HuH-7.5 (cell line): ENCODE measurements around the gene ATXN7L1.
"Not testable (repeated sequence)": the region's sequence is repeated elsewhere in the genome, so short reads cannot be mapped to it uniquely, and the experiment has no call there.

Experiments
- DNase-seq: peaks from one replicate; pipeline ENCODE4 v3.0.0; 2011; ENCODE audit warnings: low spot score

The ATXN7L1 gene

DNA sequence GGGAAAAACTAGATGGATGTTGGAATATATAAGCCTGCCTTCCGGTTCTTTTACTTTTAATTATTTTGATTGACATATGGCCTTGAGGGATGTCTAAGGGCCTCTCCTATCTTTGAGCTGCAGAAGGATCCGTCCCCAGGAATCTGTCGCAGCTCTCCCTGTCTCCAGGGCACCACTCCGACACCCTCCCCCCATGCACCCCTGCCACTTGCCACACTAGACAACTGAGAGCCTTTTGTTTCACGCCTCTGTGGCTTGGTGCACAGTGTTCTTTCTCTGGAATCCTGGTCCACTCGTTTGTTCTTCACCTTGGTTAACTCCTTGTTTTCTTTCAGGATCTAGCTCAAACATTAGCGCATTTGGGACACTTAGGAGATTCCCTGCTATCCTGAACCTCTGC lies 171.0 kb downstream of the ATXN7L1 start:
- no peak for DNase-seq

DNA sequence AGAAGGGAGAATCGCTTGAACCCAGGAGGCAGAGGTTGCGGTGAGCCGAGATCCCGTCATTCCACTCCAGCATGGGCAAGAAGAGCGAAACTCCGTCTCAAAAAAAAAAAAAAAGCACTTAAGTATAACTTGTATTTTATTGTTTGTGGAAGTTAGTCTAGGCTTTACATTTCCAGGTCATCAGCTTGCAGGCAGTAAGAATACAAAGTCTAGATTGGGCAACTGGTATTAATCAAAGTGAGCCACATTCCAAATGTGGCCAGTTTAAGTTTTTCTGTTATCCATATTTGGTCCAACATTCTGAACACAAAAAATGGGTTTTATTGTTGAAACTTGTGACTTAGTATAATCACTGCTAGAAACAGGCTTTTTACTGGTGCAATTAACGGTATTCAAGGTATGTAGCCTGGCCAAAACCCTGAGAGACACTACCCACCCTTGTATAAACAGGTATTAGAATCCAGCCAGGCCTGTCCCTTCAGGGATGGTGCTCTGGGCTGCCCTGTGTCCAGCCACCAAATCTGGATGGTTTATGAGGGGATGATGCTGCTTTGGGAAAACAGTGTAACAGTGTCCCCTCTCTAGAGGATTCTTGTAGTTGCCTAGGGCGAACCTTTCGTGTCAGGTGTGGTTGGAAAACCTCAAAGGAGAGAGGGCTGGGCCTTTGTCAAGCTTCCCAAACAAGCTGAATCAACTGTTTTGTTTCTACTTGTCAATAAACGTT lies 173.0 kb downstream of the ATXN7L1 start:
- no peak for DNase-seq

DNA sequence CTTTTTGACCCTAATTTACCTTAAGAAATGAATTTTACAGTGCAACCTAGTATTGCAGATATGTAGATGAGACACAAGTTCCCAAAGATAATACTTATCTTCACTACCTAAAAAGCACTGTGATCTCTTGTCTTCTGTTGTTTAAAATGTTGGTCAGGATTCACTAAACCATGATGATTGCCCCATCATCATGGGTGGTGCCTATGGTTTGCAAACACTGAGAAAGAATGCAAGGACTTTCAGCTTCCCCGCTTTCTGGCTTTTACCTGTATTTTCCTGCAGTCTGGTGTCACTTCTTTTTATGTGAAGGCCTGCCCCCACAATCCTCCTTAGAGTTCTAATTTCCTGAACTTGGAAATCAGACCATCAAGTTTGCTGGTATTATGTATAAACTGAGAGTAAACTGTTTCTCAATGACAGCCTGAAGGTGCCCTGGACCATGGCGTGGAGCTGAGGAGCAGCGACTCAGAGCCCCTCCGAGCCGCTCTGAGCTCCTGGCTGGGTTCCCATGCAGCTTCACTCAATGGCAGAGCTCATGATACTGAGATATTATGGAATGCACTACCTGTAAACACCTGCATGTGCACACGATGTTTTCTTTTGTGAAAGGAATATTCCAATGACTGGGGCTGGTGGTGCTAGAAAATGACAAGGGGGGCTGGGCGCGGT lies 176.7 kb downstream of the ATXN7L1 start:
- DNase-seq: no peak

DNA sequence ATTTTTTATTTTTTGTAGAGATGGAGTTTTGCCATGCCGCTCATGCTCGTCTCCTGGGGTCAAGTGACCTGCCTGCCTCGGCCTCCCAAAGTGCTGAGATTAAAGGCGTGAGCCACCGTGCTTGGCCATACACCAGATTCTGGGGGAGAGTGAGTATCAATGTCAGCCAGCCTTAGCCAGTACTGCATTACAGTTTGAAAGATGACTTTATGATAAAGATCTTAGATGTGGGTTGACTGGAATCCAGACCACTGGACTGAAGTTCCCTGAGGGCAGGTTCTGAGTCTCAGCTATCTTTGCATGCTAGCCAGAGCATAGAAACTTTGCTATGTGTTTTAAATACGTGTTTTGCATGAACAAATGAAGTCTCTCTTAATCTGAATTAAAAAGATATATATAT lies 177.9 kb downstream of the ATXN7L1 start:
- no peak for DNase-seq

DNA sequence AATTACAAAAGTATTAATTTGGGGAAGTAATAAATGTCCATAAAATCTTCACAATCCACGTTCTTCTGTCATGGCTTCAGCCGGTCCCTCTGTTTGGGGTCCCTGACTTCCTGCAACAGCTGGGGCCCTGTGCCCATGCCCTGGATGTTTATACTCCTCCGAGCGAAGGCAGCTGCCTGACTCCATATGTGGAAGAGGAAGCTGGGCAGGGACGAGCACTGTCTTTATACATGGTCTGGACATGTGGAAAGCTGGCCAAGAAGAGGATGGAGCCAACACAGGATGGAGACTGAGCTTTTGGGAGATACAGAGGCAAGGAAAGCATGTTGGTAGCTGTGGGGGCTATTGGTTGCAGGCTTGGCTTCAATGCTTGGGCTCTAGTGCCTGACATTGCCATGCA lies 178.6 kb downstream of the ATXN7L1 start:
- DNase-seq: no peak

DNA sequence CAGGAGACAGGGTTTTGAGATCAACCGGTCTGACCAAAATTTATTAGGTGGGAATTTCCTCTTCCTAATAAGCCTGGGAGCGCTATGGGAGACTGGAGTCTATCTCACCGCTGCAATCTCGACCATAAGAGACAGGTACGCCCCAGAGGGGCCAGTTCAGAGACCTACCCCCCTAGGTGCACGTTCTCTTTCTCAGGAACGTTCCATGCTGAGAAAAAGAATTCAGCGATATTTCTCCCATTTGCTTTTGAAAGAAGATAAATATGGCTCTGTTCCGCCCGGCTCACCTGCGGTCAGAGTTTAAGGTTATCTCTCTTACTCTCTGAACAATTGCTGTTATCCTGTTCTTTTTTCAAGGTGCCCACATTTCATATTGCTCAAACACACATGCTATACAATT lies 179.2 kb downstream of the ATXN7L1 start:
- DNase-seq: not testable (repeated sequence)

DNA sequence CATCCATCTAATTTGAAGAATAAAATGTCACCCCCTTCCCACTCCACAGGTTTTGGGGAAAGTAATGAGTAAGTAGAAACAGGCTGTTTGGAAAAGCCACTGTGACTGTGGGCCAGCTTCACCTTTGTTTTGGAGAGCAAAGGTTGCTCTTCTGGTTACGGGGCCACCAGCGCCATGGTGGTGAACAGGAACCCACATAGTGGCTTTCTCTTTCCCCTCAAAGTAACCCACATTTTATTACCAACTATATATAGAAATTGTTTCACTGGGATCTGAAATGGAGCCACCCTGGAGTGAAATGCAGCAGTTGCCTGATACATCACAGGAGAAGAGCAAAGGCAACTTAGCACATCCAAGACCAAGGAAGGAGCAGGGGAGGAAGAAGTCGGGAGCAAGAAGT lies 182.8 kb downstream of the ATXN7L1 start:
- no peak for DNase-seq

DNA sequence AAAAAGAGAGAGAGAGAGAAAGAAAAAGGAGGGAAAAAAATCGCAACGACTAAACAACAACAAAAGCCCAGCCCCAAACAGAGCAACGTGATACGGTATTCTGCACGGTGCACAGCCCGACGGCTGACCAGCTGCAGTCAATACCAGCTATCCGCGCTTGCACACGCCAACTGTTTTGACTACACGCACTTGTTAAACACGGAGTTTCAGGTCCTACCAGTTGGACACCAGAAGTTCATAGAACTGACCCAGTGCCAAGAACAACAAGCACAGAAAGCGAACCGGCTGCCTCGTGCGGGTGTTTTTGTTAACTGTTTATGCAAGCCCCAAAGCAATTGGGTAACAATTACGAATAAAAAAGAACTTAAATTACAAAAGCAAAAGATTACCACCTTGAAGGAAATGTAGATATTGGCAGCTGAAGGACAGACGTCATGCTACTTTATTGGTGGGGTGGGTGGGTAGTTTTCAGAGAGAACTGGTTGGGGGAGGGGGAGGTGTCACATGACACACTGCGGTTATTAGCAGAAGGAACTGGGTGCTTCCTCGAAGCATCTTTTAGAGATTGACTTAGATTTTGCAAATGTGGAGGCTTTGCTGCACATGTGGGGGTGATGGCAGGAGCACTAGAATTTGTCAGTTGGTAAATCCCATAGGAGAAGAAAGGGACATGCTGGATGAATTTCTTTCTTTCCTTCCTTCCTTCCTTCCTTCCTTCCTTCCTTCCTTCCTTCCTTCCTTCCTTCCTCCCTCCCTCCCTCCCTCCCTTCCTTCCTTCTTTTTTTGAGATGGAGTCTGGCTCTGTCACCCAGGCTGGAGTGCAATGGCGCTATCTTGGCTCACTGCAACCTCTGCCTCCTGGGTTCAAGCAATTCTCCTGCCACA lies 184.5 kb downstream of the ATXN7L1 start:
- DNase-seq: no peak

DNA sequence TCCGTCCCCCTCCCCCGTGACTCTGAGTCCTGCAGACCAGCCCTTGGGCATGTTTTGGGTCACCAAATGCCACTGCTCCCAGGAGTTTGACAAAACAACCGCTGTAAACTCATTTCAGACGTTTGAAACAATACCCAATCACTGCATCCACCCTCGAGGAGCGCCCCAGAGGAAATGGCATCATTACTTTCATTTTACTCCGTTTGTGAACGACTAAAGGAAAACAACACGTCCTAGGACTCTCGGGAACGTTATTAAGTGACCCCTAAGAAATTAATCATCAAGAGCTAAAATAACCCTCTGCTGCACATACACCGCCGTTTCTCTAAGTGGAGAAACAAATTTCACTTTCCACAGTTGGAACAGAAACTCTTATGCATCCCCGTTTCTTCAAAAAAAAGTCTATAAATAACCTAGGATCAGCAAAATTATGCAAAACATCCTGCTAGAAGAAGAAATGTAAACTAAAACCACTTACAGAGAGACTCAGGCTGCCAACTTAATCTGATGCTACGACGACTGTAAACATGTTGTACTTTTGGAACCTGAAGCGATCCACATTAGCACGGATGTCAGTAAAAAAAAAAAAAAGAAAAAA lies 185.2 kb downstream of the ATXN7L1 start:
- DNase-seq: no peak

DNA sequence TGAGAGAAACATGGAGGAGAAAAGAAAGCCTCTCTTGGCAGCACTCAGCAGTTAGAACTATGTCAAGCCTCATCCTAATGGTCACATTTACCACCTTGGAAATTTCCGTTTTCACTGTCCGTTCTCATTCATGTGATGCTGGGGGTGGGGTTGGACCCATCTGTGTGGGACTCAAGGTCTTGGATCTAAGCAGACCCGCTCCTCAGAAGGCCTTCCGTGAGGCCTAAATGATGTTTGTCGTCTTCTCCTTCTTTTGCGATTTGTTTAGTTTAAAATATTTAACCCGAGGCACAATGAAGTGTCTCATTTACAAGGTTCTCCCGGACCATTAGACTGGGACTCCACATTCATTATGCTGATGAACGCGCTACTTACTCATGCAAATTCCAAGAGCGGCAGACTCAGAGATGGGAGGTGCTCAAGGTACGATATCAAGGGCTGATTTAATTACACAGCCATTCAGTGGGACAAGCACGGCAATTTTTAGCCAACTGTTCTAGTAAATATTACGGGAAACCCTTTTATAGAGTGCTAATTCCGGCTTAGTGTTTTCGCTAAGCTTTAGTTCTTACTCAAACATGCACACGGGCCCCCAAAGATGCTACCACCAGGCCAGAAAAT lies 186.0 kb downstream of the ATXN7L1 start:
- DNase-seq: no peak

DNA sequence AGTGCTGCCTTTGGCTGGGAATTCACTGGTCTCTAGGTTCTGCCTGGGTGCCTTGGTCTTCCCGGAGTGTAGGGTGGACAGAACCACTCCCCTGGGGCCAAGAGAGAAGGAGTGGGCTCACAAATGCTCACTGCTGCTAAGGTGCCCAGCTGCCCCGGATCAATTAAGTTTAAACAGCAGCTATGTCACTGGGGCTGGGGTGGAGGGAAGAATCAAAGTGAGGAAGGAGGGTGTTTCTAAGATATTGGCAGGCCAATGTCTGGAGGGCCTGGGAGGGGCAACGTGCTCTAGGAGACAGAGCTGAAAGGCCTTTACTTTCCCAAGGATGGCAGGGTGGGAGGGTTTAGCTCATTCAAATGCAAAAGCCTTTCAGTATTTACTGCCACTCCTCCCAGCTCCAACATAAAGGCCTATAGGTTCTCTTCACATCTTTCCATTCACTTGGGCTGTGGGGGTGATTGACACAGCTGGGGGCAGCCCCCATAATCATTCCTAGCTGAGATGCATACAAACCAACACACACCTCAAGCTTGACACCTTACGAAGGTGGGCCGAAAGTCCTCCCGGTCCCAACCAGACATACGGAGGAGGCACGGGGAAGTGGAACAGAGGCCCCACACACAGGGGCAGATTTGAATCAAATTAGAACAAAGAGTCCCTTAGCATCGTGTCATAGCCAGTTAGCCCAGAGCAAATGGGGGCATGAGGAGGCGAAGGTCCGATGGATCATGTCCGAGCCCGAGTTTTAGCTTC lies 187.2 kb downstream of the ATXN7L1 start:
- DNase-seq: no peak

DNA sequence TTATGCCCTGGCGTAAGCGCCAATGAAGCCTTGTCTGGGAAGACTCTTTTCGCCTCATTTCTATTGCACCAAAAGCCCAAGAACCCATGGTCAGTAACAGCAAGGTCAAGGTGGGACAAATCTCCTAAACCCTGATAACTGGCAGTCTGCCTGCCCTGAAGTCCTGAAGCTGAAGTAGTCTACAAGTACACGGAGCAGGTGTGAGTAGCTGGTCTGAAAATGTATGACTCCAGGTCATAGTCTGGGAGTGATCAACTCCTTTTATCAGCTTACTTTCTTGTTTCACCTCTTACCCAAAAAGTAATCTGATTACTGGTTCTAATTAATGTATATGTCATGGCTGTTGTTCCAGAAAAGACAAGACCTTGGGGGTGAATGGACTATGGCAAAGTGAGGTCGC lies 187.8 kb downstream of the ATXN7L1 start:
- DNase-seq: no peak

DNA sequence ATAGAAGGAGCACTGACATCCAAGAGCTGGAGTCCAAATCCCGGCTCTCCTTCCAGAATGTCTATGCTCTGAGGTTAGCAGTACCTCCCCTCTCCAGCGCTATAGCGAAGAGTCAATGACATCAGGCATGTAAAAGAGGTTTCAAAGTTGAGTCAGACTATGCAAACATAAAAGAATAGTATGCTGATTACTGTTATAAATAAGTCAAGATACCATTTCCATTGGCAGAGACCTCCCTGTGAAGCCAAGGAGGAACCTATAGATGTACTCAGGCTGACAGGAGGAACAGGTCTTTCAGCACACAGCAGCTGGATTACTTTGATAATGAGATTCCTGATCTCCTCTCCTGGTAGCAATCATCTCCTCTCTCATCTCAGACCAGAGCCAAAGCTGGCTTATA lies 191.2 kb downstream of the ATXN7L1 start:
- no peak for DNase-seq

DNA sequence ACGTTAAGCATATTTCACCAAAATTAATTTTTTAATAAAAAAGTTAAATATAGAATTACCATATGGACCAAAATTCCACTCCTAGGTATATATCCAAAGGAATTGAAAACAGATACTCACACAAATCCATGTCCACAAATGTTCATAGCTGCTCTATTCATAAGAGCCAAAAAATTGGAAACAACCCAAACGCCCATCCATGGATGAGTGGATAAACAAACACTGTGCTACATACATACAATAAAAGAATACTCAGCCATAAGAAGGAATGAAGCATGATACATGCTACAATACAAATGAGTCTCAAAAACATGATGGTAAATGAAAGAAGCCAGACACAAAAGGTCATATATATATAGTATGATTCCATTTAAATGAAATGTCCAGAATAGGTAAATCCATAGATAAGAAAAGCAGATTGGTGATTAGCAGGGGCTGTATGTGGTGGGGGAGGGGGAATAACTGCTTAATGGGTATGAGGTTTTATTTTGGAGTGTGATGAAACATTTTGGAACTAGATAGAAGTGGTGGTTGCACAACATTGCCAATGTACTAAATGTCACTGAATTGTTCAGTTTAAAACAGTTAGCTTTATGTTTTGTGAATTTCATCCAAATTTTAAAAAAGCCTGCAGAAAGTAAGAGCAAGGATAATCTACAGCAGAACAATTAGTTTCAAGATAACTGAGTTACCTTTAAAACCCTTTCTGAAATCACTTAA lies 193.9 kb downstream of the ATXN7L1 start:
- DNase-seq: no peak

DNA sequence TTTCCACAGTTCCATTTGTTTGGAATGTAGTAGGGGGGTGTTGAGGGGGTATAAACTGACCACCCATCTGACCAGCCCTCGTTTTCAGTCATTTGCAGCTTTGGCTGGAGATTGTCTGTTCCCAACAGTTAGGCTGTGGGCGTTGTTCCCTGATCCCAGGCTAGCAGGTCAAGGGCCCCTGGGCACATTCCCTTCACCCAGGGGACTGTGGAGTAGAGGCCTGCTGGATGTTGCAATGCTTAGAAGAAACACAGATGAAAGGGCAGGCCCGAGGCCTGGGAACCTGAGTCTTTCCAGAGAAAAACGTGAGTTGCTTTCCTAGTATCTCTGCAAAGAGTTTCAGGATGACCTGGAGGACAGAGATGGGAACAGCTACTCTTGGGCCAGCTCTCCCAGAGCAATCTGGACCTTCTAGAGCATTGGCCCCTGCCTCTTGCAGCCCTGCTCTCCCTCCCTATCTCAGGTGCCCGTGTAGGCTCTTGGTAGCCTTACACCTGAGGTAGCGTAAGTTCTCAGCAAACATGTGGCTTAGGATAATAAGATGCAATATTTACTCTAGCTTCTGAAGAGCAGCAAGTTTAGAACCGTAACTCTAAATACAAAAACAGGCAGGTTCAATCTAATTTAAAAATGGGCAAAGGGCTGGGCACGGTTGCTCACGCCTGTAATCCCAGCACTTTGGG lies 195.8 kb downstream of the ATXN7L1 start:
- peak; percentile 73 for DNase-seq

DNA sequence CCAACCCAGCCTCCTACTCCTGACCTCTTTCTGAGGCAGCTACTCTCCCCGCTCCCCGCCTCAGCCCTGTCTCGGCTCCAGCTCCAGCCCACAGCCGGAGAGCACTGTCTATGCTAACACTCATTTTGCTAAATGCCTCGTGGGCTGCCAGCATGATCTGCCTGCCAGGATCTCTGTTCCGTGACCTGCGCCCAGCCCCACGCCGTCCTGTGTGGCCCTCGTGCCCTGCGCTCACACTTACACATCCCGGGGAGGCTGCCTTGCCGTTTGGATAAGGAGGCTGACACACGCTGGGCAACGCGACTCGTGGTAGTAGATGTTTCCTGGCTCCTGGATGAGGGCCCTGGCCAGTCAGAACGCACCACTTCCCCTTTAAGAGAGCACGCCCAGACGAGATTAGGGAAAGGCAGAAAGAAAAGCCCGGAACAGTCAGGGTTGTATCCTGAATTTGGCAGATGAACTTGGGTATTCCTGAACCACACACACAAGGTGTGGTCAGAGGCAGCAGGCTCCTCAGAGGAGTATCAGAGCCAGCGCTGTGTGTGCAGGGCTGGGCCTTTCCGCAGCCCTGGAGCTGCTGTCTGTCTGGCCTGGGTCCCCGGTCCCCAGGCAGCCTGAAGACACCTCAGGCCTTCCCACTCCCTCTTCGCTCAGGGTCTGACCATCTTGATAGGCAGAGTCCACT lies 197.4 kb downstream of the ATXN7L1 start:
- no peak for DNase-seq

DNA sequence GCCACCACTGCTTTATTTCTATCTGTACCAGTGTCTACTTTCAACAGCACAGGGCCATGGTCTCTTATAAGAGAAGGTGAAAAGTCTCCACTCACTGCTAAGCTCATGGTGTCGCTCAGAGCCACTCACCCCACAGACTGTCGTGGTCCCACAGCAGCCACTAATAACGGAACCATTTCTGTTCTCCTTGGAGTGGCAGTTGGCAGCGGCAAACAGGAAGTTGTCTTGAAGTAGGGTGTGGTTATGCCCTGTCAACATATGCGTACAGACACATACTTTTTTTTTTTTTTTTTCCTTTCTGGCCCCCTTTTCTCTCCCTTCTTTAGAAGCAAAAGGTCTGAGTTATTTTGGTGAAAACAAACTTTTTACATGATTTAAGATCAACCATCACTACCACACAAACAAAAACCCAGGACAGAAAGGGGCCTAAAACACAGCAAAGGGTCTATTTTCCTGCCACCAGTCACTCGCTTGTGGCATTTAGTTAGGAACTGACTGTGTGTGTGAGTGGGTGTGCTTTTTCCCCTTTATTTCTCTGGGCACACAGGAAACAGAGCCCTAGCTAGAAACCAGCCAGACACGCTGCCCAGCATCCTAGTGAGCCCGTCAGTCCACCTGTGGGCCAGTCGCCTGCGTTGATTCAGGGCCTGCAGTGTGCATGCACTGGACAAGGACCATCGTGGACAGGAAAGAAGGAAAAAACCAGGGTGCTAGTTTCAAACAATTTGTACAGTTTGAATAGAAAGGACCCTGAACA lies 198.4 kb downstream of the ATXN7L1 start:
- no peak for DNase-seq

DNA sequence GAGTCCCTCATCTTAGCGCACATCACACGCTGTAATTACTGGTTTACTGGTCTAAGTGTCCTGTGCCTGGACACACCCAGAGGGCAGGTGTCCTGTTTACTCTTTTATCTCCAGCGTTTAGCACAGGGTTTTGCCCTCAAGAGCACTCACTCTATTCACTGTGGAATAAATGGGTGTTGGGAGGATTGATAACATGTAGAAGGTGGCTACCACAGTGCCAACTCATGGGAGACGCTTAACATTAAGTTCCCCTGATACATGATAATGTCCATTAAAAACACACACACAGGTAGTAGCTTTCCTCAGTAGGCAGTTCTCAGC lies 199.0 kb downstream of the ATXN7L1 start:
- DNase-seq: no peak

DNA sequence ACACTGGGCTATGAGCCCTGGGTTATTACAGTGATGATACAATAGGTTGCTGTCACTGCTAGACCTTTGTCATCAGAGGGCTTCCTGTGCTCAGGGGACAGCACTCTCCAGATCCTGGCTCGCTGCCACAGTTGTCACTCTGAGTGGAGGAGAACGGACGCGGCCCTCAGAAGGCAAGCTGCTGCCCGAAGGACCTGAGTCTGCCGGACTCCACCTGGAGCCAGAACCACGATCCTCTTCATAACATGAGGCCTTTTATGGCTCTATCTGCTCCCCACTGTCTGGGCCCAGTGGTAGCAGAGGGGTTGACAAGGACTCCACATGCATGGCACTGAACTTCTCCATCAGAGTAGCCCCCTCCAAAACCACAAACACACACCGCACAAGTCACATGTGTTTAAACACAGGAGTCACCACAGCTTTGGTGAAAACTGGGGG lies 200.4 kb downstream of the ATXN7L1 start:
- DNase-seq: no peak
